GM12878 (cell line): Measurements from ENCODE around the gene KCNQ1. TPM values are rescaled to one million over a fixed set of nuclear protein-coding genes. Genes with fewer than 3 reads are reported as not detected.

Experiments
- ATAC-seq: fragments of 200-7000 bp; cut with Tn5 transposase; 3 replicates; pipeline ENCODE4 v1.9.1; 2020; ENCODE audit warnings: mild to moderate bottlenecking, moderate library complexity
- BruUV-seq: library from RNA; stranded (reverse); fragments of 400-500 nt; replicated peaks from 2 replicates; lab custom pipeline; 2021; lab: Mats Ljungman, UMichigan
- CTCF ChIA-PET: fragments of 300-600 bp; sonication (Branson Sonifier 250); formaldehyde crosslinking; extraction: SDS; loops from one replicate; lab custom pipeline; 2021; ENCODE audit warnings: inconsistent platforms; lab: Yijun Ruan, JAX
- POLR2A ChIA-PET: fragments of 350-600 bp; formaldehyde crosslinking; extraction: SDS; loops from one replicate; lab custom pipeline; 2021; ENCODE audit warnings: inconsistent platforms; lab: Charles Lee
- RAD21 ChIA-PET: fragments of 300-600 bp; sonication (Branson Sonifier 250); formaldehyde crosslinking; loops from one replicate; lab custom pipeline; 2023; ENCODE audit warnings: antibody characterized with exemption; ENCODE audit not compliant: unreplicated experiment; lab: Charles Lee
- SMC1A ChIA-PET: fragments of 300-600 bp; sonication (Branson Sonifier 250); formaldehyde crosslinking; loops from one replicate; lab custom pipeline; 2023; ENCODE audit not compliant: unreplicated experiment, uncharacterized antibody; lab: Charles Lee
- DNase-seq: peaks from one replicate; pipeline ENCODE4 v3.0.0-alpha.2; 2011; ENCODE audit warnings: low read depth, low spot score
- FAIRE-seq: peaks from 3 replicates; lab custom pipeline; 2011; peaks lifted over from hg19 to GRCh38; lab: Jason Lieb, UNC
- H2AFZ ChIP-seq: 2 replicates; pipeline ENCODE4 v1.6.0; 2011; ENCODE audit warnings: low read depth, low read length, control low read depth; ENCODE audit not compliant: control insufficient read depth
- H3K27ac ChIP-seq: 2 replicates; pipeline ENCODE4 v1.5.1; 2011; ENCODE audit warnings: control low read depth; ENCODE audit not compliant: control insufficient read depth, insufficient read depth
- H3K27me3 ChIP-seq, 2 experiments: replicated peaks in 1 of 2; 2 replicates each; pipeline versions ENCODE4 v1.6.0 to v1.6.1; 2011; ENCODE audit warnings: low read length in 1 of 2; ENCODE audit not compliant: control insufficient read depth in 2 of 2, insufficient read depth in 2 of 2
- H3K36me3 ChIP-seq, 2 experiments: 2 replicates each; pipeline ENCODE4 v1.5.1; 2011; ENCODE audit warnings: low read length in 1 of 2; ENCODE audit not compliant: control insufficient read depth in 2 of 2, insufficient read depth in 2 of 2
- H3K4me1 ChIP-seq: 2 replicates; pipeline ENCODE4 v1.6.1; 2011; ENCODE audit warnings: mild to moderate bottlenecking, low read length, moderate library complexity, mixed read lengths; ENCODE audit not compliant: control insufficient read depth, insufficient read depth
- H3K4me2 ChIP-seq: 2 replicates; pipeline ENCODE4 v1.6.0; 2011; ENCODE audit warnings: control low read depth; ENCODE audit not compliant: control insufficient read depth, insufficient read depth
- H3K4me3 ChIP-seq: fragments of 200-600 bp; sonication (generic); 2 replicates; pipeline ENCODE4 v1.5.1; 2016
- H3K79me2 ChIP-seq: 2 replicates; pipeline ENCODE4 v1.6.0; 2011; ENCODE audit warnings: low read length; ENCODE audit not compliant: control insufficient read depth, insufficient read depth
- H3K9ac ChIP-seq: 2 replicates; pipeline ENCODE4 v1.8.0; 2011; ENCODE audit warnings: low read length, control low read depth, mixed read lengths; ENCODE audit not compliant: control insufficient read depth, insufficient read depth
- H3K9me3 ChIP-seq: replicated peaks from 3 replicates; pipeline ENCODE4 v1.5.1; 2011; ENCODE audit warnings: mild to moderate bottlenecking, low read length; ENCODE audit not compliant: control insufficient read depth, insufficient read depth
- H4K20me1 ChIP-seq: 2 replicates; pipeline ENCODE4 v1.6.0; 2011; ENCODE audit not compliant: control insufficient read depth, insufficient read depth
- CBFB ChIP-seq: IDR thresholded peaks from 2 replicates; pipeline ENCODE4 v1.6.1; 2016; ENCODE audit warnings: antibody characterized with exemption, low read depth
- ETV6 ChIP-seq, 2 experiments: fragments of 450-650 bp in 1 of 2; IDR thresholded peaks in 1 of 2; conservative IDR thresholded peaks in 1 of 2; 2 replicates each; pipeline ENCODE4 v1.6.1; 2014; ENCODE audit warnings: antibody characterized with exemption in 1 of 2, borderline replicate concordance in 1 of 2, low read depth in 1 of 2, mild to moderate bottlenecking in 1 of 2, moderate library complexity in 1 of 2
- GABPA ChIP-seq: IDR thresholded peaks from 2 replicates; pipeline ENCODE4 v1.6.1; 2014; ENCODE audit warnings: antibody characterized with exemption, low read depth, mild to moderate bottlenecking, inconsistent platforms
- MEF2B ChIP-seq: fragments of 450-650 bp; IDR thresholded peaks from 2 replicates; pipeline ENCODE4 v1.6.1; 2018; ENCODE audit warnings: mild to moderate bottlenecking, moderate library complexity; ENCODE audit not compliant: partially characterized antibody, poor library complexity, severe bottlenecking
- MXI1 ChIP-seq: fragments of 150-350 bp; IDR thresholded peaks from 2 replicates; pipeline ENCODE4 v1.6.1; 2011; ENCODE audit warnings: low read depth, mild to moderate bottlenecking, inconsistent platforms, low read length, improper control_type of control experiment
- NFXL1 ChIP-seq: fragments of 450-650 bp; IDR thresholded peaks from 2 replicates; pipeline ENCODE4 v1.6.1; 2017; ENCODE audit warnings: antibody characterized with exemption, mild to moderate bottlenecking, borderline replicate concordance
- RFX5 ChIP-seq: IDR thresholded peaks from 2 replicates; pipeline ENCODE4 v1.6.1; 2011; ENCODE audit warnings: low read depth, low read length, improper control_type of control experiment
- SIX5 ChIP-seq: IDR thresholded peaks from 2 replicates; pipeline ENCODE4 v1.6.1; 2011; ENCODE audit warnings: mild to moderate bottlenecking, low read depth, low read length, moderate library complexity; ENCODE audit not compliant: severe bottlenecking
- SMC3 ChIP-seq: IDR thresholded peaks from 2 replicates; pipeline ENCODE4 v1.6.1; 2011; ENCODE audit warnings: low read length, improper control_type of control experiment, borderline replicate concordance
- SRF ChIP-seq, 2 experiments: IDR thresholded peaks; 2 replicates each; pipeline ENCODE4 v1.6.1; 2011; ENCODE audit warnings: low read depth in 2 of 2, low read length in 2 of 2, mild to moderate bottlenecking in 1 of 2, moderate library complexity in 1 of 2
- TAF1 ChIP-seq: IDR thresholded peaks from 2 replicates; pipeline ENCODE4 v1.6.1; 2011; ENCODE audit warnings: mild to moderate bottlenecking, low read depth, low read length, borderline replicate concordance
- TCF7 ChIP-seq: IDR thresholded peaks from 2 replicates; pipeline ENCODE4 v1.6.1; 2014; ENCODE audit warnings: antibody characterized with exemption, borderline replicate concordance
- USF1 ChIP-seq: IDR thresholded peaks from 2 replicates; pipeline ENCODE4 v1.6.1; 2011; ENCODE audit warnings: borderline replicate concordance, low read depth, mild to moderate bottlenecking, moderate library complexity, mixed read lengths, low read length; ENCODE audit not compliant: insufficient read depth; ENCODE audit errors: extremely low read length
- ZNF384 ChIP-seq: IDR thresholded peaks from 2 replicates; pipeline ENCODE4 v1.6.1; 2012; ENCODE audit warnings: low read depth, mild to moderate bottlenecking, low read length, improper control_type of control experiment, borderline replicate concordance
- WGBS: methylation state at CpG from one replicate; pipeline ENCODE4 v1.1.6; 2016; ENCODE audit warnings: low lambda C conversion rate; ENCODE audit not compliant: insufficient replicate concordance, insufficient coverage; ENCODE audit errors: missing lambda C conversion rate; 5-methylcytosine and 5-hydroxymethylcytosine counted together
- in situ Hi-C: fragments of 300-500 bp; cut with MboI; formaldehyde crosslinking; loops from 9 replicates; pipeline ENCODE4 v1.14.3; 2018; ENCODE audit warnings: mixed read lengths
- intact Hi-C: fragments of 100-400 bp; cut with micrococcal nuclease; formaldehyde crosslinking; loops from one replicate; pipeline ENCODE4 v1.14.2; 2022; ENCODE audit not compliant: unreplicated experiment
- polyA plus RNA-seq, 11 experiments: library from polyadenylated mRNA; depleted of rRNA in 4 of 11; unstranded in 6 of 11; stranded (reverse) in 5 of 11; fragments of >200 nt; fragmentation: Nextera tagmentation in 4 of 11; fragmentation: Illumina TruSeq in 1 of 11; extraction: Ambion mirVana in 4 of 11; extraction: Trizol in 1 of 11; gene quantifications; 1 replicate in 1 of 11; 2 replicates in 10 of 11; pipeline versions ENCODE4 v1.2.1 to v1.2.3, GENCODE V29; 2011 to 2016; ENCODE audit warnings: inconsistent platforms in 2 of 11, missing spikeins in 2 of 11, low read depth in 1 of 11
- total RNA-seq, 4 experiments: library from RNA; depleted of rRNA in 3 of 4; stranded (reverse); fragments of >200 nt in 3 of 4; fragmentation: Illumina TruSeq in 1 of 4; extraction: Trizol in 1 of 4; gene quantifications; 2 replicates each; pipeline versions ENCODE4 v1.2.1 to v1.2.3, GENCODE V29; 2013 to 2021
- TF ChIP-seq, protein P1 (sequence below): IDR thresholded peaks from 2 replicates; pipeline ENCODE4 v1.6.1; 2011; ENCODE audit warnings: low read depth, mild to moderate bottlenecking, low read length, moderate library complexity, borderline replicate concordance; ENCODE audit errors: extremely low read depth
- TF ChIP-seq, protein P2 (sequence below): IDR thresholded peaks from 2 replicates; pipeline ENCODE4 v1.6.1; 2012; ENCODE audit warnings: low read depth, low read length, improper control_type of control experiment

KCNQ1 gene
- total and polyA plus RNA-seq, 10 of the 15 experiments (the other 5 are each of a cell fraction or from before 2014, with no cell fraction given): 0.03 to 0.15 (median 0.12) TPM; not detected in 7

DNA sequence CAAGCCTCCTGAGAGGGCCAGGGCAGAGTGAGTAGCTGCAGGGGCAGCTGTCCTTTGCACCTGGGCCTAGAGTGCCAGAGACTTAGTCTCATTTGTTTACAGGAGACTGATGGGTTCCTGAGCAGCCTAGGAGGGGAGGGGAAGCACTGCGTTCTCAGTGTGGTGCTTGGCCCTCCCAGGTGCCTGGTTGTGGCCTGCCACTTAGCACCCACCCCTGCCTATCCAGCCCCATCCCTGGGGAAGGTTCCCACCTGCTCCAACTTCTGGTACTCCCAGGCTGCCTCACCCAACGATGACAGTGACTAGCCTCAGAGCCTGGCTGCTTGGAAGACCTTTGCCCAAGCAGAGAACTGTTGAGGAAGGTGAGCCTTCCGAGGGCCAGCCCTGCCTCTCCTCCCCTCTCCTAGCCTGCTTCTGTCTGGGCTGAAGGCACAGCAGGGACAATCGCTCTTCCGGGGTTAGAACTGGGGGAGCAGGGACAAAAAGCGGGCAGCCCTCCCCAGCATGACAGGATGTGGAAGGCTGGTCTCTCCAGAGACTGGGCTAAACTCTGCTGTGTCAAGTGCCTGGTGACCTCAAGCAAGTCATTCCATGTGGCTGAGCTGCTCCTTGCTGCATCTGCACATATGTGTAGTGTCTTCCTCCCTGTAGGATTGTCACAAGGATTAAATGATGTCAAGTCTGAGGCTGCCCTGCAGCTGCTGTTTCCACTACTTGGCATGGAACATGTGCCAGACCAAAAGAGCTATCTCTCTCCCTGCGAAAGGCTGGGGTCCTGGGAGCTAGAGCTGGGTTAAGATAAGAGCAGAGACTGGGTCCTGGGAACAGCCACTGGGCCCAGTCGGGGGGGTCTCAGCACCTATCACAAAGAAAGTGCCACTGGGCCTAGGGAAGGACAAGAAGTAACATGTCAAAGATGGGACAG lies 245.1 kb downstream of the KCNQ1 start (continued):
- TF ChIP-seq, protein P1, sequence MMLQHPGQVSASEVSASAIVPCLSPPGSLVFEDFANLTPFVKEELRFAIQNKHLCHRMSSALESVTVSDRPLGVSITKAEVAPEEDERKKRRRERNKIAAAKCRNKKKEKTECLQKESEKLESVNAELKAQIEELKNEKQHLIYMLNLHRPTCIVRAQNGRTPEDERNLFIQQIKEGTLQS: no peak
- TF ChIP-seq CBFB (no peak), SIX5 (no peak), SMC3 (no peak), GABPA (no peak)
- TF ChIP-seq, protein P2, sequence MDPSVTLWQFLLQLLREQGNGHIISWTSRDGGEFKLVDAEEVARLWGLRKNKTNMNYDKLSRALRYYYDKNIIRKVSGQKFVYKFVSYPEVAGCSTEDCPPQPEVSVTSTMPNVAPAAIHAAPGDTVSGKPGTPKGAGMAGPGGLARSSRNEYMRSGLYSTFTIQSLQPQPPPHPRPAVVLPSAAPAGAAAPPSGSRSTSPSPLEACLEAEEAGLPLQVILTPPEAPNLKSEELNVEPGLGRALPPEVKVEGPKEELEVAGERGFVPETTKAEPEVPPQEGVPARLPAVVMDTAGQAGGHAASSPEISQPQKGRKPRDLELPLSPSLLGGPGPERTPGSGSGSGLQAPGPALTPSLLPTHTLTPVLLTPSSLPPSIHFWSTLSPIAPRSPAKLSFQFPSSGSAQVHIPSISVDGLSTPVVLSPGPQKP: no peak

GRCh38 chr11:2690596-2691354 lies 246.0 kb downstream of the KCNQ1 start:
- Histone ChIP-seq H3K36me3 (peaks cover 0 to 2% of the 10 kb centered on the region in 2 experiments; a peak in 1 of 4 replicates), H2AFZ (no peak overlapping the region), H4K20me1 (no peaks in the 10 kb centered on the region), H3K9me3 (no peaks in the 10 kb centered on the region), H3K79me2 (peaks cover 15% of the 10 kb centered on the region), H3K27me3 (no peaks in the 10 kb centered on the region; a peak in 1 of 4 replicates), H3K4me3 (no peak overlapping the region), H3K4me1 (no peaks in the 10 kb centered on the region; the same call in 1 of the 2 replicates), H3K4me2 (no peak overlapping the region), H3K27ac (no peak overlapping the region), H3K9ac (no peak overlapping the region)
- SMC1A ChIA-PET: interaction anchor here (3.1 kb wide), 1 partner anchor 9 kb away, joined by 7 read pairs; no protein-coding TSS in a partner anchor
- ATAC-seq (no peak), DNase-seq (no peak), FAIRE-seq (no peak)
- POLR2A ChIA-PET: no interaction called here
- in situ Hi-C loops: no loop called here
- no TSS peak for BruUV-seq
- RAD21 ChIA-PET: no interaction called here
- CTCF ChIA-PET: no interaction called here
- WGBS: 63% methylated on average over 6 of the region's 6 CpGs
- intact Hi-C loops: no loop called here
- TF ChIP-seq RFX5 (no peak), ZNF384 (no peak), NFXL1 (no peak), USF1 (no peak), ETV6 (conservative IDR thresholded peaks at IDR 0.05 in 1 of 2, IDR thresholded peaks at IDR 0.05 in 1 of 2; ENCODE audit: borderline replicate concordance in 1 of 2, low read depth in 1 of 2) (no peak), MXI1 (no peak), MEF2B (no peak), TCF7 (no peak), SRF (IDR thresholded peaks at IDR 0.05; ENCODE audit: low read depth in 2 of 2, low read length in 2 of 2) (no peak), TAF1 (no peak)
